Liver (tissue), 9 donors: ENCODE data around the gene MAP4K4. TPM values are rescaled to one million over a fixed set of nuclear protein-coding genes. Genes with fewer than 3 reads are reported as not detected.
A peak's percentile ranks its signal among the peaks of the same experiment; 100 is the strongest.

Source experiments
- DNase-seq: peaks from one replicate; pipeline ENCODE4 v3.0.0-alpha.2; 2017; ENCODE audit warnings: low spot score
- H3K27ac ChIP-seq, 2 donors: one replicate each; pipeline ENCODE4 v1.7.0; 2013; ENCODE audit warnings: inconsistent platforms in 2 of 2, low read length in 2 of 2, control low read depth in 1 of 2, low read depth in 1 of 2, mild to moderate bottlenecking in 1 of 2
- H3K27me3 ChIP-seq, 4 donors: one replicate each; pipeline versions ENCODE4 v1.6.1 to v1.7.0; 2013; ENCODE audit warnings: low read length in 3 of 4, inconsistent platforms in 1 of 4, mild to moderate bottlenecking in 1 of 4, moderate library complexity in 1 of 4; ENCODE audit not compliant: control insufficient read depth in 4 of 4, insufficient read depth in 4 of 4
- H3K36me3 ChIP-seq, 4 donors: one replicate each; pipeline versions ENCODE4 v1.6.1 to v1.7.0; 2013; ENCODE audit warnings: low read length in 3 of 4, mild to moderate bottlenecking in 3 of 4, low read depth in 1 of 4, moderate library complexity in 1 of 4; ENCODE audit not compliant: control insufficient read depth in 4 of 4, insufficient read depth in 3 of 4
- H3K4me1 ChIP-seq, 4 donors: one replicate each; pipeline versions ENCODE4 v1.6.1 to v1.7.0; 2013; ENCODE audit warnings: low read length in 3 of 4, mild to moderate bottlenecking in 3 of 4, moderate library complexity in 1 of 4; ENCODE audit not compliant: control insufficient read depth in 4 of 4, insufficient read depth in 4 of 4
- H3K4me3 ChIP-seq, 3 donors: one replicate each; pipeline versions ENCODE4 v1.6.1 to v1.7.0; 2013; ENCODE audit warnings: low read length in 3 of 3, control low read depth in 1 of 3, low read depth in 1 of 3, mild to moderate bottlenecking in 1 of 3
- H3K9ac ChIP-seq, 2 donors: one replicate each; pipeline ENCODE4 v1.7.0; 2013; ENCODE audit warnings: low read length in 2 of 2, mild to moderate bottlenecking in 2 of 2, moderate library complexity in 2 of 2, control low read depth in 1 of 2, low read depth in 1 of 2
- H3K9me3 ChIP-seq, 4 donors: one replicate each; pipeline versions ENCODE4 v1.6.1 to v1.7.0; 2013; ENCODE audit warnings: low read length in 3 of 4; ENCODE audit not compliant: control insufficient read depth in 4 of 4
- EGR1 ChIP-seq, 2 donors: IDR thresholded peaks; 2 replicates each; pipeline ENCODE4 v1.6.1; 2016 to 2018; ENCODE audit warnings: antibody characterized with exemption in 2 of 2, low read depth in 2 of 2
- FOXA1 ChIP-seq: IDR thresholded peaks from 2 replicates; pipeline ENCODE4 v1.6.1; 2016; ENCODE audit warnings: antibody characterized with exemption
- FOXA2 ChIP-seq: IDR thresholded peaks from 2 replicates; pipeline ENCODE4 v1.6.1; 2016; ENCODE audit warnings: antibody characterized with exemption
- GABPA ChIP-seq, 2 donors: IDR thresholded peaks in 1 of 2; conservative IDR thresholded peaks in 1 of 2; 2 replicates each; pipeline ENCODE4 v1.6.1; 2016; ENCODE audit warnings: antibody characterized with exemption in 2 of 2, mild to moderate bottlenecking in 1 of 2, moderate library complexity in 1 of 2
- HNF4A ChIP-seq, 2 donors: conservative IDR thresholded peaks; 2 replicates each; pipeline ENCODE4 v1.6.1; 2016; ENCODE audit warnings: antibody characterized with exemption in 2 of 2, mild to moderate bottlenecking in 2 of 2
- HNF4G ChIP-seq: IDR thresholded peaks from 2 replicates; pipeline ENCODE4 v1.6.1; 2016; ENCODE audit warnings: antibody characterized with exemption
- JUND ChIP-seq, 2 donors: IDR thresholded peaks; 2 replicates each; pipeline ENCODE4 v1.6.1; 2016; ENCODE audit warnings: antibody characterized with exemption in 2 of 2
- NR2F2 ChIP-seq: IDR thresholded peaks from 2 replicates; pipeline ENCODE4 v1.6.1; 2016; ENCODE audit warnings: antibody characterized with exemption
- RAD21 ChIP-seq, 2 donors: IDR thresholded peaks; 2 replicates each; pipeline ENCODE4 v1.6.1; 2016; ENCODE audit warnings: antibody characterized with exemption in 2 of 2, mild to moderate bottlenecking in 2 of 2
- RXRA ChIP-seq, 2 donors: IDR thresholded peaks; 2 replicates each; pipeline ENCODE4 v1.6.1; 2017 to 2018; ENCODE audit warnings: antibody characterized with exemption in 2 of 2, mild to moderate bottlenecking in 1 of 2
- SP1 ChIP-seq: IDR thresholded peaks from 2 replicates; pipeline ENCODE4 v1.6.1; 2018; ENCODE audit warnings: antibody characterized with exemption, mild to moderate bottlenecking
- TAF1 ChIP-seq: conservative IDR thresholded peaks from 2 replicates; pipeline ENCODE4 v1.6.1; 2016; ENCODE audit warnings: antibody characterized with exemption, mild to moderate bottlenecking
- WGBS: extraction: QIAGEN DNeasy Blood & Tissue Kit; methylation state at CpG from one replicate; pipeline ENCODE4 v1.1.7; 2013; 5-methylcytosine and 5-hydroxymethylcytosine counted together
- polyA plus RNA-seq, 2 donors: library from polyadenylated mRNA; stranded (reverse) in 1 of 2; unstranded in 1 of 2; fragments of 200-250 nt in 1 of 2; fragments of >200 nt in 1 of 2; fragmentation: Nextera tagmentation in 1 of 2; extraction: Ambion mirVana in 1 of 2; gene quantifications; one replicate each; pipeline versions ENCODE4 v1.2.1 to v1.2.3, GENCODE V29; 2013 to 2015
- total RNA-seq, 2 donors: library from RNA; depleted of rRNA; stranded (reverse); fragments of >200 nt; gene quantifications; one replicate each; pipeline ENCODE4 v1.2.3, GENCODE V29; 2014
- TF ChIP-seq, protein P1 (sequence below): IDR thresholded peaks from 2 replicates; pipeline ENCODE4 v1.6.1; 2016; ENCODE audit warnings: antibody characterized with exemption
- TF ChIP-seq, protein P2 (sequence below): IDR thresholded peaks from 2 replicates; pipeline ENCODE4 v1.6.1; 2016; ENCODE audit warnings: antibody characterized with exemption, mild to moderate bottlenecking
- TF ChIP-seq, protein P3 (sequence below): IDR thresholded peaks from 2 replicates; pipeline ENCODE4 v1.6.1; 2016; ENCODE audit warnings: antibody characterized with exemption
- donor health status: healthy.
- donor health status: healthy.
- donor health status: healthy.
- donor health status: healthy.
- donor health status: healthy.

MAP4K4 gene
- total and polyA plus RNA-seq, 4 donors: 9.1 to 40.0 (median 23.6) TPM

- no peak overlapping the region for H3K27ac ChIP-seq
- H3K9me3 ChIP-seq: no peaks in the 10 kb centered on the region
- DNase-seq: no peak
- TF ChIP-seq JUND (IDR thresholded peaks at IDR 0.05) (no peak), TAF1 (no peak), NR2F2 (no peak), HNF4A (conservative IDR thresholded peaks at IDR 0.05) (no peak), HNF4G (no peak), RAD21 (IDR thresholded peaks at IDR 0.05) (no peak), EGR1 (IDR thresholded peaks at IDR 0.05; ENCODE audit: low read depth in 2 of 2) (no peak), GABPA (IDR thresholded peaks at IDR 0.05 in 1 of 2, conservative IDR thresholded peaks at IDR 0.05 in 1 of 2) (no peak)
- TF ChIP-seq, protein P1, sequence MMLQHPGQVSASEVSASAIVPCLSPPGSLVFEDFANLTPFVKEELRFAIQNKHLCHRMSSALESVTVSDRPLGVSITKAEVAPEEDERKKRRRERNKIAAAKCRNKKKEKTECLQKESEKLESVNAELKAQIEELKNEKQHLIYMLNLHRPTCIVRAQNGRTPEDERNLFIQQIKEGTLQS: no peak
- TF ChIP-seq, protein P2, sequence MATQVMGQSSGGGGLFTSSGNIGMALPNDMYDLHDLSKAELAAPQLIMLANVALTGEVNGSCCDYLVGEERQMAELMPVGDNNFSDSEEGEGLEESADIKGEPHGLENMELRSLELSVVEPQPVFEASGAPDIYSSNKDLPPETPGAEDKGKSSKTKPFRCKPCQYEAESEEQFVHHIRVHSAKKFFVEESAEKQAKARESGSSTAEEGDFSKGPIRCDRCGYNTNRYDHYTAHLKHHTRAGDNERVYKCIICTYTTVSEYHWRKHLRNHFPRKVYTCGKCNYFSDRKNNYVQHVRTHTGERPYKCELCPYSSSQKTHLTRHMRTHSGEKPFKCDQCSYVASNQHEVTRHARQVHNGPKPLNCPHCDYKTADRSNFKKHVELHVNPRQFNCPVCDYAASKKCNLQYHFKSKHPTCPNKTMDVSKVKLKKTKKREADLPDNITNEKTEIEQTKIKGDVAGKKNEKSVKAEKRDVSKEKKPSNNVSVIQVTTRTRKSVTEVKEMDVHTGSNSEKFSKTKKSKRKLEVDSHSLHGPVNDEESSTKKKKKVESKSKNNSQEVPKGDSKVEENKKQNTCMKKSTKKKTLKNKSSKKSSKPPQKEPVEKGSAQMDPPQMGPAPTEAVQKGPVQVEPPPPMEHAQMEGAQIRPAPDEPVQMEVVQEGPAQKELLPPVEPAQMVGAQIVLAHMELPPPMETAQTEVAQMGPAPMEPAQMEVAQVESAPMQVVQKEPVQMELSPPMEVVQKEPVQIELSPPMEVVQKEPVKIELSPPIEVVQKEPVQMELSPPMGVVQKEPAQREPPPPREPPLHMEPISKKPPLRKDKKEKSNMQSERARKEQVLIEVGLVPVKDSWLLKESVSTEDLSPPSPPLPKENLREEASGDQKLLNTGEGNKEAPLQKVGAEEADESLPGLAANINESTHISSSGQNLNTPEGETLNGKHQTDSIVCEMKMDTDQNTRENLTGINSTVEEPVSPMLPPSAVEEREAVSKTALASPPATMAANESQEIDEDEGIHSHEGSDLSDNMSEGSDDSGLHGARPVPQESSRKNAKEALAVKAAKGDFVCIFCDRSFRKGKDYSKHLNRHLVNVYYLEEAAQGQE: no peak
- TF ChIP-seq, protein P3, sequence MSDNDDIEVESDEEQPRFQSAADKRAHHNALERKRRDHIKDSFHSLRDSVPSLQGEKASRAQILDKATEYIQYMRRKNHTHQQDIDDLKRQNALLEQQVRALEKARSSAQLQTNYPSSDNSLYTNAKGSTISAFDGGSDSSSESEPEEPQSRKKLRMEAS: no peak
- H3K9ac ChIP-seq: no peak overlapping the region
- no peak overlapping the region for H3K4me3 ChIP-seq
- 98% methylated on average over 9 of the region's 9 CpGs for WGBS
- H3K4me1 ChIP-seq: peaks cover 0 to 21% (median 2%) of the 10 kb centered on the region in 4 donors
- H3K27me3 ChIP-seq: no peaks in the 10 kb centered on the region
- H3K36me3 ChIP-seq: peaks cover 2 to 17% (median 11%) of the 10 kb centered on the region in 4 donors
Observed at GRCh38 chr2:101855776-101856175, 158.3 kb downstream of the MAP4K4 start.

GRCh38 chr2:101858246-101858645 is 160.7 kb downstream of the MAP4K4 start:
- Histone ChIP-seq H3K27ac (peak overlapping the region in 1 of 2 donors; percentile 11), H3K4me1 (peaks cover 0 to 26% (median 10%) of the 10 kb centered on the region in 4 donors), H3K27me3 (no peaks in the 10 kb centered on the region), H3K9ac (no peak overlapping the region), H3K9me3 (no peaks in the 10 kb centered on the region), H3K4me3 (no peak overlapping the region), H3K36me3 (peaks cover 2 to 18% (median 11%) of the 10 kb centered on the region in 4 donors)
- DNase-seq: no peak
- TF ChIP-seq, protein P3: no peak
- TF ChIP-seq, protein P1: no peak
- TF ChIP-seq FOXA1 (no peak), SP1 (no peak)

DNA sequence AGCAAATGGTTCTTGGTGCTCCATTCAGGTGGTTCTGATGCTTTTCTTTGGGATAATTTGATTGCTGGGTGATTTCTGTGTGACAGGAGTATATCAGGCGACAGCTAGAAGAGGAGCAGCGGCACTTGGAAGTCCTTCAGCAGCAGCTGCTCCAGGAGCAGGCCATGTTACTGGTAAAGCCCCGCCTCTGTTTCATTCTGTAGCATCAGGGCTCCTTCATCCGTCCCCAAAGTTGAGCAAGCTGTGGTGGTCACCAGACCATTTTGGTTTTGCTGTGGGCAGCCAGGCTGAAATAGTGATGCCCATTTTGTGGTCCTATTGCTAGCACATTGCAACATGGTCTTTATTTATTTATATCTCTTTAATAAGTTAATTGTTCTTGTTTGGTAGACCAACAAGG is 161.4 kb downstream of the MAP4K4 start:
- Histone ChIP-seq H3K27me3 (no peaks in the 10 kb centered on the region), H3K36me3 (peaks cover 2 to 21% (median 14%) of the 10 kb centered on the region in 4 donors), H3K4me3 (no peak overlapping the region), H3K9ac (no peak overlapping the region), H3K4me1 (peaks cover 0 to 26% (median 10%) of the 10 kb centered on the region in 4 donors), H3K27ac (no peak overlapping the region), H3K9me3 (no peaks in the 10 kb centered on the region)
- TF ChIP-seq HNF4A (conservative IDR thresholded peaks at IDR 0.05): no peak
- no peak for TF ChIP-seq FOXA2
- no peak for TF ChIP-seq JUND (IDR thresholded peaks at IDR 0.05)
- TF ChIP-seq, protein P1: no peak
- no peak for TF ChIP-seq HNF4G
- TF ChIP-seq RAD21 (IDR thresholded peaks at IDR 0.05): no peak
- TF ChIP-seq FOXA1: no peak
- TF ChIP-seq, protein P3: no peak
- no peak for TF ChIP-seq RXRA (IDR thresholded peaks at IDR 0.05)
- 94% methylated on average over 4 of the region's 4 CpGs for WGBS
- no peak for DNase-seq
